PC-9 (cell line): Measurements from ENCODE around the gene MR1. TPM values are rescaled to one million over a fixed set of nuclear protein-coding genes. Genes with fewer than 3 reads are reported as not detected.

ENCODE experiments used
- BruUV-seq: library from RNA; stranded (reverse); fragments of 400-500 nt; replicated peaks from 2 replicates; lab custom pipeline; 2021; lab: Mats Ljungman, UMichigan
- CTCF ChIA-PET: fragments of 300-600 bp; sonication (Branson Sonifier 250); formaldehyde crosslinking; loops from one replicate; lab custom pipeline; 2022; ENCODE audit warnings: antibody characterized with exemption; lab: Charles Lee
- POLR2A ChIA-PET: fragments of 300-600 bp; sonication (Branson Sonifier 250); formaldehyde crosslinking; loops from one replicate; lab custom pipeline; 2022; ENCODE audit warnings: antibody characterized with exemption; ENCODE audit not compliant: unreplicated experiment; lab: Charles Lee
- DNase-seq, 2 experiments: peaks; one replicate each; pipeline versions ENCODE4 v3.0.0 to v3.0.0-alpha.2; 2015 to 2022; ENCODE audit warnings: mixed read lengths in 1 of 2
- H2AFZ ChIP-seq: fragments of 200-600 bp; sonication (generic); 2 replicates; pipeline ENCODE4 v1.8.1; 2017; ENCODE audit warnings: antibody characterized with exemption
- H3F3A ChIP-seq: fragments of 200-600 bp; sonication (generic); 2 replicates; pipeline ENCODE4 v1.8.1; 2017; ENCODE audit warnings: antibody characterized with exemption, mild to moderate bottlenecking, low read depth; ENCODE audit not compliant: insufficient read depth
- H3K27ac ChIP-seq: fragments of 200-600 bp; sonication (generic); 2 replicates; pipeline ENCODE4 v1.6.1; 2016; ENCODE audit warnings: mixed run types
- H3K27me3 ChIP-seq: fragments of 200-600 bp; sonication (generic); 2 replicates; pipeline ENCODE4 v1.6.1; 2016; ENCODE audit warnings: low read depth, mixed run types; ENCODE audit not compliant: insufficient read depth
- H3K36me3 ChIP-seq: fragments of 200-600 bp; sonication (generic); 2 replicates; pipeline ENCODE4 v1.6.1; 2016; ENCODE audit warnings: low read depth, mixed run types
- H3K4me1 ChIP-seq: fragments of 200-600 bp; sonication (generic); replicated peaks from 2 replicates; pipeline ENCODE4 v1.6.1; 2016; ENCODE audit warnings: mixed run types; ENCODE audit not compliant: insufficient read depth
- H3K4me2 ChIP-seq: fragments of 200-600 bp; sonication (generic); 2 replicates; pipeline ENCODE4 v1.6.1; 2017; ENCODE audit warnings: mixed run types
- H3K4me3 ChIP-seq: fragments of 200-600 bp; sonication (generic); 2 replicates; pipeline ENCODE4 v1.6.1; 2016; ENCODE audit warnings: mixed run types
- H3K79me2 ChIP-seq: fragments of 200-600 bp; sonication (generic); 2 replicates; pipeline ENCODE4 v1.6.1; 2017; ENCODE audit warnings: low read depth, mixed run types
- H3K9me2 ChIP-seq: fragments of 200-600 bp; sonication (generic); 2 replicates; pipeline ENCODE4 v1.8.1; 2017; ENCODE audit warnings: mild to moderate bottlenecking; ENCODE audit not compliant: insufficient read depth
- H3K9me3 ChIP-seq: fragments of 200-600 bp; sonication (generic); 2 replicates; pipeline ENCODE4 v1.8.1; 2016; ENCODE audit warnings: low read depth; ENCODE audit not compliant: insufficient read depth
- H4K20me1 ChIP-seq: fragments of 200-600 bp; sonication (generic); 2 replicates; pipeline ENCODE4 v1.8.1; 2017; ENCODE audit not compliant: insufficient read depth
- CTCF ChIP-seq: fragments of 200-600 bp; sonication (generic); conservative IDR thresholded peaks from 2 replicates; pipeline ENCODE4 v1.6.1; 2017; ENCODE audit warnings: mixed run types, antibody characterized with exemption, mild to moderate bottlenecking, moderate library complexity
- EZH2 ChIP-seq: fragments of 200-600 bp; sonication (generic); IDR thresholded peaks from 2 replicates; pipeline ENCODE4 v1.8.0; 2017; ENCODE audit warnings: antibody characterized with exemption, low read depth
- intact Hi-C: fragments of 100-400 bp; cut with micrococcal nuclease; formaldehyde crosslinking; loops from one replicate; pipeline ENCODE4 v1.10.0; 2022; ENCODE audit not compliant: unreplicated experiment
- total RNA-seq: library from RNA; stranded (reverse); gene quantifications from 2 replicates; pipeline ENCODE4 v1.2.3, GENCODE V29; 2021

Gene MR1
- total RNA-seq, 1 experiment from 2014 or later = 15.5 TPM

GRCh38 chr1:181100015-181100905 lies 66.5 kb downstream of the MR1 start:
- no peaks in the 10 kb centered on the region for H3K9me3 ChIP-seq
- POLR2A ChIA-PET = interaction anchor here (0.5 to 0.7 kb wide), 4 partner anchors 10 to 189 kb away, joined by 3 to 11 read pairs (median 4); no protein-coding TSS in a partner anchor
- no peak overlapping the region for H3K4me3 ChIP-seq
- peak overlapping the region; percentile 96 for H3K27ac ChIP-seq
- H2AFZ ChIP-seq = no peak overlapping the region
- CTCF ChIA-PET = interaction anchor here (0.9 kb wide), 1 partner anchor 8 kb away, joined by 3 read pairs; no protein-coding TSS in a partner anchor
- DNase-seq = peak in 1 of 2 experiments; percentile 72
- intact Hi-C loops = loop anchor here (1.0 kb wide), 1 partner anchor 19 kb away; no protein-coding TSS in a partner anchor
- H3K36me3 ChIP-seq = no peaks in the 10 kb centered on the region
- no TSS peak for BruUV-seq
- peak overlapping the region; percentile 99 for H3K4me2 ChIP-seq
- no peaks in the 10 kb centered on the region for H3K9me2 ChIP-seq
- peaks cover 74% of the 10 kb centered on the region for H3F3A ChIP-seq
- TF ChIP-seq CTCF (no peak), EZH2 (no peak)
- no peaks in the 10 kb centered on the region for H3K27me3 ChIP-seq
- peaks cover 38% of the 10 kb centered on the region for H3K79me2 ChIP-seq
- peaks cover 60% of the 10 kb centered on the region for H3K4me1 ChIP-seq
- H4K20me1 ChIP-seq = no peaks in the 10 kb centered on the region

GRCh38 chr1:181100934-181101333 lies 67.2 kb downstream of the MR1 start:
- CTCF ChIA-PET = interaction anchor here (0.9 kb wide), 1 partner anchor 9 kb away, joined by 3 read pairs; no protein-coding TSS in a partner anchor
- Histone ChIP-seq H3K9me2 (no peaks in the 10 kb centered on the region), H3K27ac (peak overlapping the region; percentile 96), H3K4me3 (peak overlapping the region; percentile 64; the same call in 1 of the 2 replicates), H3K36me3 (no peaks in the 10 kb centered on the region), H3K79me2 (peaks cover 32% of the 10 kb centered on the region), H3K27me3 (no peaks in the 10 kb centered on the region), H3K4me1 (peaks cover 64% of the 10 kb centered on the region), H3F3A (peaks cover 68% of the 10 kb centered on the region), H3K4me2 (peak overlapping the region; percentile 99), H3K9me3 (no peaks in the 10 kb centered on the region), H4K20me1 (no peaks in the 10 kb centered on the region), H2AFZ (no peak overlapping the region)
- DNase-seq = peak in 1 of 2 experiments; percentile 42
- intact Hi-C loops = loop anchor here (1.0 kb wide), 2 partner anchors 11 to 18 kb away; no protein-coding TSS in a partner anchor
- POLR2A ChIA-PET = interaction anchor here (0.6 kb wide), 2 partner anchors 41 to 178 kb away, joined by 6 to 11 read pairs; no protein-coding TSS in a partner anchor
- TF ChIP-seq CTCF = no peak
- TF ChIP-seq EZH2 = no peak
- BruUV-seq = no TSS peak

GRCh38 chr1:181101581-181102226 lies 67.9 kb downstream of the MR1 start:
- peak overlapping the region; percentile 99 for H3K4me2 ChIP-seq
- peaks cover 28% of the 10 kb centered on the region for H3K79me2 ChIP-seq
- H3K4me3 ChIP-seq = peak overlapping the region; percentile 64; the same call in 1 of the 2 replicates
- no TSS peak for BruUV-seq
- no peak overlapping the region for H2AFZ ChIP-seq
- intact Hi-C loops = loop anchor here (1.0 kb wide), 1 partner anchor 11 kb away; no protein-coding TSS in a partner anchor
- H3K4me1 ChIP-seq = peaks cover 71% of the 10 kb centered on the region
- H3K27ac ChIP-seq = peak overlapping the region; percentile 96
- H3K9me3 ChIP-seq = no peaks in the 10 kb centered on the region
- ChIA-PET POLR2A (interaction anchor here (0.8 kb wide), 1 partner anchor 16 kb away, joined by 7 read pairs; no protein-coding TSS in a partner anchor), CTCF (no interaction called here)
- TF ChIP-seq EZH2 (no peak), CTCF (no peak)
- H3K36me3 ChIP-seq = no peaks in the 10 kb centered on the region
- peaks cover 61% of the 10 kb centered on the region for H3F3A ChIP-seq
- H3K27me3 ChIP-seq = no peaks in the 10 kb centered on the region
- no peaks in the 10 kb centered on the region for H3K9me2 ChIP-seq
- H4K20me1 ChIP-seq = no peaks in the 10 kb centered on the region
- peak; percentile 49 to 84 for DNase-seq
